HG02970 (cell line): ENCODE data around the gene SCAMP4.
A peak's percentile ranks its signal among the peaks of the same experiment; 100 is the strongest.
"Not testable (repeated sequence)": the region's sequence is repeated elsewhere in the genome, so short reads cannot be mapped to it uniquely, and the experiment has no call there.

ENCODE experiments used
- ATAC-seq: cut with Tn5 transposase; IDR thresholded peaks from one replicate; pipeline ENCODE4 v1.9.1; 2021; ENCODE audit warnings: mild to moderate bottlenecking, moderate library complexity, moderate number of reproducible peaks; ENCODE audit not compliant: unreplicated experiment, low FRiP score

The SCAMP4 gene

GRCh38 chr19:1882089-1882785 is 23.0 kb upstream of the SCAMP4 start:
- ATAC-seq, result no peak

GRCh38 chr19:1882786-1883692 is 22.2 kb upstream of the SCAMP4 start:
- ATAC-seq, result no peak

- no peak for ATAC-seq
Measured at GRCh38 chr19:1883784-1884183, 21.4 kb upstream of the SCAMP4 start.

GRCh38 chr19:1884291-1884718 is 20.9 kb upstream of the SCAMP4 start:
- no peak for ATAC-seq

GRCh38 chr19:1884719-1885334 is 20.4 kb upstream of the SCAMP4 start:
- ATAC-seq, result peak; percentile 10

- ATAC-seq, result peak; percentile 87
Measured at GRCh38 chr19:1885398-1886119, 19.6 kb upstream of the SCAMP4 start, which contains the start of gene ABHD17A. ABHD17A (minus strand) TSS chr19:1885496; CDS start chr19:1881566, 3,930 bp downstream.

GRCh38 chr19:1886360-1886759 is 18.8 kb upstream of the SCAMP4 start:
- ATAC-seq, result not testable (repeated sequence)

GRCh38 chr19:1888385-1888784 is 16.8 kb upstream of the SCAMP4 start:
- no peak for ATAC-seq

- ATAC-seq, result no peak
Measured at GRCh38 chr19:1889907-1890306, 15.3 kb upstream of the SCAMP4 start.

- no peak for ATAC-seq
Measured at GRCh38 chr19:1893791-1894190, 11.4 kb upstream of the SCAMP4 start.

GRCh38 chr19:1896508-1896907 is 8.7 kb upstream of the SCAMP4 start:
- ATAC-seq, result no peak

GRCh38 chr19:1901940-1902404 is 3.2 kb upstream of the SCAMP4 start:
- ATAC-seq, result no peak

GRCh38 chr19:1902923-1903322 is 2.3 kb upstream of the SCAMP4 start:
- no peak for ATAC-seq

- ATAC-seq, result no peak
Measured at GRCh38 chr19:1904860-1905109, 414 bp upstream of the SCAMP4 start.

- ATAC-seq, result no peak
Measured at GRCh38 chr19:1905863-1906375, 720 bp downstream of the SCAMP4 start.

- ATAC-seq, result no peak
Measured at GRCh38 chr19:1906985-1907562, 1.9 kb downstream of the SCAMP4 start.

- ATAC-seq, result no peak
Measured at GRCh38 chr19:1907563-1908363, 2.6 kb downstream of the SCAMP4 start.

- ATAC-seq, result no peak
Measured at GRCh38 chr19:1908364-1908678, 3.1 kb downstream of the SCAMP4 start.

- no peak for ATAC-seq
Measured at GRCh38 chr19:1909761-1910080, 4.5 kb downstream of the SCAMP4 start.

GRCh38 chr19:1910177-1910576 is 5.0 kb downstream of the SCAMP4 start:
- no peak for ATAC-seq
